HG03457 (cell line): ENCODE data around the gene CRABP2.

Experiments
- ATAC-seq: cut with Tn5 transposase; IDR thresholded peaks from one replicate; pipeline ENCODE4 v1.9.1; 2021; ENCODE audit warnings: moderate number of reproducible peaks; ENCODE audit not compliant: unreplicated experiment

CRABP2 gene

GRCh38 chr1:156656806-156657740 lies 48.3 kb downstream of the CRABP2 start:
- ATAC-seq, result no peak

GRCh38 chr1:156655904-156656516 lies 49.4 kb downstream of the CRABP2 start:
- no peak for ATAC-seq

- no peak for ATAC-seq
These were observed 50.1 kb downstream of the CRABP2 start for GRCh38 chr1:156655151-156655903.

GRCh38 chr1:156654700-156655099 lies 50.7 kb downstream of the CRABP2 start:
- ATAC-seq, result no peak

- no peak for ATAC-seq
These were observed 52.4 kb downstream of the CRABP2 start for GRCh38 chr1:156652992-156653355.

- no peak for ATAC-seq
These were observed 53.0 kb downstream of the CRABP2 start for GRCh38 chr1:156652131-156652991.
